HuH-7 (cell line): ENCODE results near the gene SLC2A1.

Source experiments
- DNase-seq: peaks from one replicate; pipeline ENCODE4 v3.0.0; 2011; ENCODE audit warnings: low spot score

Gene SLC2A1

DNA sequence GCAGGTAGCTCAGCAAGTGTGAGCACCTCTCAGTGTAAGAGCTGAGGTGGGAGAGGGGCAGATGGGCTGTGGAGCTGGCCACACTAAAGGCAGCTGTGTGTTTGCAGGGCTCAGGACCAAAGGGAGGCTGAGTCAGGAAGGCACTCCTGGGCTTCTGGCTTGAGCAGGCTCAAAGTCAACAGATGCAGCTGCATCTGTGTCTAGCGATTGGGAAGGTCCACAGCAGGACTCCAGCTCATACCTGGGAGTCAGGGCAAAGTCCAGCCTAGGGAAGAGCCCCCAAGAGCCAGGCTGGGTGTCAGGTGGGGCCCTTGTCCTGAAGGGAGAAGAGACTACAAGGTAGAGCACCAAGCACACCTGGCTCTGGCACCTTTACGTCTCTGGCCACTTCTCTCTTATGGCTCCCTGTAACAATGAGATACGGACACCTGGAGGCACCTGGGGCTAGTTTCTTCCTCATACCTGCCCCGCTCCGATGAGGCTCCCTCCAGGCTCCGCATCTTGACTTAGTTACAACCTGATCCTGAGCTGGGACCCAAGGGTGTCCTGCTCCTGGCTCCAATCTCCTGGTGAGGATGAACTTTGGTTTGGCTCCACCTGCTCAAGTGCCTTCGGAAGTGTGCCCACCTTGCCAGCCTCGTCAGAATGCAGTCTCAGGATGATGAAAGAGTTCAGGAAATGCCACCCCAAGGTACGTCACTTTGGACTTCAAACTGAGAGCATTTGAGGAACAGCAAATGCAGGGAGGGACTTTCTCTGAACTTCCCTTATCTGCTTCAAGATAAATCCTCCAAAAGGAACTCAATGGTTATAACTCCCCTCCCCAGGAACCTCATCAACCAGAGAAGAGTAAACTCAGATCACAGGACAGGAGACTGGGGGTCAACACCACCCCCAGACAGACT is 21.5 kb upstream of the SLC2A1 start:
- DNase-seq, result no peak

DNA sequence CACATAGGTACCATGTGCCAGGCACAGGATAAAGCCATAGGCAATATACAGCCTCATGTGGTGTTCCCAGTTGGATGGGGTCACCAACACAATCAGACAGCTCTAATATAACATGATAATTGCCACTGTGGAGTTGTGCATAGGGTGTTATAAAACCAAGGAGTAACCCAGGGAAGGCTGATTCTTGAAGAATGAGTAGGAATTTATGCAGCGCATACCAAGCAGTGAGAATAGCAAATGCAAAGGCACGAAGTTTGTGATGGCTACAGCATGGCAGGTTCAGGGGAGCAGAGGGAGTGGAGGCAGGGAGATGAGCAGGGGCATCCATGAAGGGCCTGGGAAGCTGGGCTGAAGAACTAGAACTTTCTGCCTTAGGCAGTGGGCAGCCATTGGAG is 20.4 kb upstream of the SLC2A1 start:
- no peak for DNase-seq

DNA sequence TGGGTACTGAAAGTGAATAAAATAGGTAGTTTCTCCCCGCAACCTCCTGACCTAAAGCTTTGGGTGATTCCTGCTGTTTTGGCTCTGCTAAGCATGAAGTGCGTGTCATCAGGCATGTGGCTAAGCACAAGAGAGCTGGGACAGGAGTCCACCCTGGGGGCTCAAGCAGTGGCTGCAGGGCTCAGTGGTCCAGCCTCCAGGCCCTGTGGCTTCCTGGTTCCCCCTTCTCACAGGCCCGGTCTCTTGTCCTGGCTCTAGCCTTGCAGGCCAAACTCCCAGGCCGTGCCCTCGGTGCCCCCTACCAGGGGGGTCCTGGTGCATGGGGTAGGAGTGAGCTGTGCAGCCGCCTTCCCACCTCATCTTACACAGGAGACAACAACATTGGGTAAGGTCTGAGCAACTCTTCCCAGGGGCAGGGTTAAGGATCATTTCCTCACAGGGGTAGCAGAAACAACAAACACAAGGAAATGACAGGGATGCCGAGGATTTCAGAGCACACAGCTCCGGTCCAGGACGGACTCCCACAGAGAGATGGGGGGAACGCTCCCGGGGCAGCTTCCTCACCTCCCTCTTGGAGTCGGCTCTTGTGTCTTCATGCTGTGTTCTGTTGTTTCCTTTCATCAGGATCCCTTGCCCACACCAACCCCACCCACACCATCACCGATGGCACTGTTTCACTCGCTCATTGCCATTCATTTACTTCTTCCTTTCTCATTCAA is 19.8 kb upstream of the SLC2A1 start:
- DNase-seq, result no peak

DNA sequence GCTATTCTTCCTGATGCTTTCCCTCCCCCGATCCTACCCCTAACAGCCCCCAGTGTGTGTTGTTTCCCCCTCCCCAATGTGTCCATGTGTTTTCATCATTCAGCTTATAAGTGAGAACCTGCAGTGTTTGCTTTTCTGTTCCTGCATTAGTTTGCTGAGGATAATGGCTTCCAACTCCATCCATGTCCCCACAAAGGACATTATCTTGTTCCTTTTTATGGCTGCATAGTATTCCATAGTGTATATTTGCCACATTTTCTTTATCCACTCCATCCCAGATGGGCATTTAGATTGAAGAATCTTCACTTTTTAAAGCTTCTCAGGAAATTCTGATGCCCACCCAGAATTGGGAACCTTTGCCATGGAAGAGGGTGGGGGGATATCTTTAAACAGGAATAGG is 19.0 kb upstream of the SLC2A1 start:
- no peak for DNase-seq

DNA sequence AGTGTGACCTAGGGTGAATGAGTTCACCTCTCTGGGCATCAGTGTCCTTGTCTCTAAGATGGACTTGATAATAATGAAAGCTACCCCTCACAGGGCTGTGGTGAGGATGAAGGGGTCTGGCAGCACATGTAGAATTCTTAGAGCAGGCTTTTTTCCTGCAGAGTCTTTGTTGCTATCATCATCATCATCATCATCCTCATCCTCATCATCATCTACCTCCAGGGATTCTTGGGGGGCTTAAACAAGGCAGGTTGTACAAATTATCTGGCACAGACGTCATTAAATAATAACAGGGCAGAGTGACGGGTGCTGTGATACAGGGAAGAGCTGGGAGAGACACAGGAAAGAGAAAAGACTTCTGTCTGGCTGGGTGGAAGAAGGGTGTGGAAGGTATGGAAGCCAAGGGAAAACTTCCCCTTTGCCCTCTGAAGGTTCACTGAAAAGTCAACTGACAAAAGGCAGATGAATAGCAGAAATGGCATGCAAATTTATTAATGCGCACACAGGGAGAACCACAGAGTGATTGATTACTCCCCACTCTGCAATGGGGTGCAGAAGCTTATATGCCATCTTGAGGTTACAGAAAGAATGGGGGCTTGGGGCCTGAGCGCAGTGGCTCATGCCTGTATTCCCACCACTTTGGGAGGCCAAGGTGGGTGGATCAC is 17.0 kb upstream of the SLC2A1 start:
- no peak for DNase-seq

DNA sequence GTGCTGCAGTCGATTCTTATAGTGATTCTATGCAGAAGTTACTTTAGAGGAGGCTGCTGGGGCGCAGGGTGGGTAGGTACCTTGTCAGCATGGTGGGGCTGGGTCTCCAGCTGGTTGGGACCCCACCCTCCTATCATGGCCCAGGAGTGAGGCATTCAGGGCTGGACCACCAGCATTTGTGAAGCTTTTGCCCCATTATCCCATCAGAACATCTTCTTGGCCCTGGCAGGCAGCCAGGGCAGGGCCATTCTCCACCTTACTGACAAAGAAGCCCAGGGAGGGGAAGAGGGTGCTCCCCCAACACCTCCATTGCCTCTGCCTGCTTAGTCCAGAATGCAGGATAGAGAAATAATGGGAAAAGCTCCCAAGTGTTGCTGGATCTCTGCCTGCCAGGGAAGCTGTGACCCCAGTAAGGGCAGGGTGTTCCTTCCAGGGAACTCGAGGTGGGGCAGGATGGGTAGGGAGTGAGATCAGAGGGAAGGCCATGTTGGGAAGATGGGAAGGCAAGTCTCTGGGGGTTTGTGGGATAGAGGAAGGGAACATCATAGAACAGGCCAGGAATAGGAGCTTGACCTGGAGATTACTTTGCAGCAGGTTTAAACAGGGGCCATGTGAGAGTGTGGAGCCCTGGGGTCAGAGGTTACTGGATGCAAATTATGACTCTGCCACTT is 16.2 kb upstream of the SLC2A1 start:
- DNase-seq, result no peak

DNA sequence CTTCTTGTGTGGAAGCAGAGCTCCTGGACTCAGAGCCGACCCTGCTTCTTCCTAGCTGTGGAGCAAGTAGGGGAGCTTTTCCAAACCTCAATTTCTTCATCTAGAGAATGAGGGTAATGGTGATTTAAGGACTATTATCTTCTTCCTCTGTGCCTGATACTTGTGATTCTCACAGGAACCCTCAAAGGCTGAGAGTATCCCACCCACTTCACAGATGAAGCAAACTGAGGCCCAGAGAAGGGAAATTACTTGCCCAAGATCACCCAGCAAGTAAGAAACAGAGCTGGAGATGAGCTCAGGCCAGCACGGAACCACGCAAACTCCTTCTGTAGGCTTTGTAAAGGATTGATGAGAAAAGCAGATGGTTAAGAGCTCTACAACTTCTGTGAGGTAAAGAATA is 15.1 kb upstream of the SLC2A1 start:
- no peak for DNase-seq

DNA sequence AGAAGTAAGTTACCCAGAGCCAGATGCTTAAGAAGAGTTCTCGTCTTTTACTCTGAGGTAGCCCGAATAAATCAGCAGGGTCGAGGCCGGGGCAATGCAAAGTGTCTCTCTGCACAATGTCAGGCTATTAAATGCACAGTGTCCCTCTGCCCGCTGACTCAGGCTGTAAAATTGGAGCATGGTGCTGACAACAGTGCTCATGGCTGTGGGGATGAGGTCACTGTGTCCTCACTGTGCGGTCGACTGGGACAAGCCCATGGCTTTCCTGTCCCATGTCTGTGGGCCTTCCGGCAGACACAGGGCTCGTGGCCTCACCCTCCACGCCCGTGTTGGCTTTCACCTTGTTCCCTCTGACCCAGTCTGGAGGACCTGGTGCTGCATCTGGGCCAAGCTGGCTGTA is 14.6 kb upstream of the SLC2A1 start:
- DNase-seq, result no peak

DNA sequence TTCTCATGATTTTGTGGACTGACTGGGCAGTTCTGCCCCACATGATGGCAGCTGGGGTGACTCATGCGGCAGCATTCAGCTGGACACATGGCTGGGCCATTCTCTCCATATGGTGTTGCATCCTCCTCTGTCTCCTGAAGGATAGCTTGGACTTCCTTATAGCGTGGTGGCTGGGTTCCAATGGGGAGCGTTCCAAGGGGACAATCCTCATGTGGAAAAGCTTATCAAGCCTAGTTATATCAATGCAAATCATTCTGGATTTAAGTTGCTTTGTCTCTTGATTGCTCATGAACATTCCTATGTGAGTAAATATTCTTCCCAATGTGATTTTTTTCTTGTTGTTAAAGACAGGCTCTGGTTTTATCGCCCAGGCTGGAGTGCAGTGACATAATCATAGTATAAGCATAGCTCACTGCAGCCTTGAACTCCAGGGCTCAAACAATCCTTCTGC is 13.2 kb upstream of the SLC2A1 start:
- no peak for DNase-seq

DNA sequence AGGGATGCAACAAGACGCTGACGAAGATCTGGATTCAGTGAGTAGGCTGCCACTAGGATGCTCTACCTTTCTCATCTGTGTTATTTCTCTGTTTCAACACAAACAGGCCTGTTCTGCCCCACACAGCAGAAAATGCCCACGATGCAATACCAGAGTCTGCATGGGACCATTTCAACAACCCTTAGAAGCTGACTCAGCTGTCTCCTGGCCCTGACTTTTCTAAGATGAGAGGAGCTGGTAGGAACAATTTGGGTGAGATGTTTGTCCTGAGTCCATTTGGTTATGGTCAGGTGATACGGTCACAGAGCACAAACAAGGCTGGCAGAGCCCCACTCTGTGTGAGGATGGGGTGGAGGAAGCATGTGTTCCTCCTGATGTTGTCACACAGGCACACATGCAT is 11.5 kb upstream of the SLC2A1 start:
- DNase-seq, result no peak

DNA sequence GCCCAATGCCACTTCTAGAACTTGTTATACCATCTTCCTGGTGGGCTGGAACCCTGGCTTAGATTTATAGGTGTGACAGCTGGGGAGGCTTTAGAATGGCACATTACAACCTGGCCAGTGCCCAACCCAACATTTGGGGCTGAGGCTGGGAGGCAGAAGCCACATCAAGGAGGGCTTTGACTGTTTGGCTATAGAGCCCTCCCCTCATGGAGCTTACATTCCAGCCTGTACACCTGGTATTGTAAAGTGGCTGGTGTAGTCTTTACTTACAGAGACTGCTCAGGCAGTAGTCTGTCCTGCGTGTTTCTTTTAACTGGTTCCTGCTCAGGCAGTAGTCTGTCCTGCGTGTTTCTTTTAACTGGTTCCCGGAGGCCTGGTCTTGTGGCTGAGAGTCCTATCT is 10.0 kb upstream of the SLC2A1 start:
- DNase-seq, result no peak

DNA sequence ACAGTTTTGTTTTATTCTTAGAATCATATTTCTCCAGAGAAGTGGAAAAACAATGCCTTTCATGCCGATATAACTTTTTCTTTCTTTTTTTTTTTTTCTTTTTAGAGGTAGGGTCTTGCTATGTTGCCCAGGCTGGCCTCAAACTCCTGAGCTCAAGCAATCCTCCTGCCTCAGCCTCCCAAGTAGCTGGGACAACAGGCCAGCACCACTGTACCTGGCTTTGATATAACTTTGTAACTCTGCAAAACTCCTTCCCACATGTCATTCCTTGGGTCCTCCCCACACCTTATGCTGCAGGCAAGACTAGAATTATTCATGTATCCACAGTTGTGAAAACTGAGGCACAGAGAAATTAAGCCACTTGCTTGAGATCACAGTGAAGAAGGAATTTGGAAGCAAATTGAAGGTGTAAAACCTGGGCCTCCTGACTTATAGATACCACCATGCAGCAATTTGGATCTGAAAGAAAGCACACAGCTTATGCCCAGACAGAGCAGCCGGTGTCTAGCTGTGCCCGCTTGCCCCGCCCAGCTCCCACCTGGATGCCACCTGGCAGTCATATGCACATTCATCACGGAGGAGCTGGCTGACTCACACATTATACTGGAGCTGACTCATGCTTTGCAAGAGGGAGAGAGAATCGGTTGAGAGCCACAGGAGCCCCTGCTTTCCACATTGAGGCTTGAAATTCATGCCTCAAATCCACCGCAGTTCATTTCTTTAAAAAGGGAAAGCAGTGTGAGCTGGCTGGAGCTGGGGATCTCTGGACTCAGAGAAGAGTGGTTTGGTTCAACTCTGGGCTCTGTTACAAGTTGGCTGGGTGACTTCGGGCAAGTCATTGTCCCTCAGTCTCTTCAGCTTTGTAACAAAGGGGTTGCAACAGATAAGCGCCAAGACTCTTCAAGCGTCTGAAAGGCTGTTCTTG is 8.3 kb upstream of the SLC2A1 start:
- no peak for DNase-seq

DNA sequence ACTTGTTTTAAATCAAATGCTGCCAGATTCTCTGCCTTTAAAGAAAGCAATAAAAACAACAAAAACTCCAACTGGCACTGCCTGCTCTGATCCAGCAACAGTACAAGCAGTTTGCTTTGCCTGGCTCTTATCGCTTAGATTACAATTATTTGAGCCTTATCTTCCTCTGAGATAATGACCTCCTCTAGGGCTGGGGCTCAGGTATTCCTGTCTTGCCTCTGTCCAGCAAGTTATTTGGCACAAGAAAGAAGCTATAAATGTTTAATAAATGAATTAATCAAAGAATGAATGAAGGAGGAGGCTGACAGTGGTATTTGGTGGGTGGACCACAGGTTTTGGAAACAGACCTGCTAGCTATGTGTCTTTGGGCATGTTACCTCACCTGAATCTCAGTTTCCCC is 6.7 kb upstream of the SLC2A1 start:
- no peak for DNase-seq

DNA sequence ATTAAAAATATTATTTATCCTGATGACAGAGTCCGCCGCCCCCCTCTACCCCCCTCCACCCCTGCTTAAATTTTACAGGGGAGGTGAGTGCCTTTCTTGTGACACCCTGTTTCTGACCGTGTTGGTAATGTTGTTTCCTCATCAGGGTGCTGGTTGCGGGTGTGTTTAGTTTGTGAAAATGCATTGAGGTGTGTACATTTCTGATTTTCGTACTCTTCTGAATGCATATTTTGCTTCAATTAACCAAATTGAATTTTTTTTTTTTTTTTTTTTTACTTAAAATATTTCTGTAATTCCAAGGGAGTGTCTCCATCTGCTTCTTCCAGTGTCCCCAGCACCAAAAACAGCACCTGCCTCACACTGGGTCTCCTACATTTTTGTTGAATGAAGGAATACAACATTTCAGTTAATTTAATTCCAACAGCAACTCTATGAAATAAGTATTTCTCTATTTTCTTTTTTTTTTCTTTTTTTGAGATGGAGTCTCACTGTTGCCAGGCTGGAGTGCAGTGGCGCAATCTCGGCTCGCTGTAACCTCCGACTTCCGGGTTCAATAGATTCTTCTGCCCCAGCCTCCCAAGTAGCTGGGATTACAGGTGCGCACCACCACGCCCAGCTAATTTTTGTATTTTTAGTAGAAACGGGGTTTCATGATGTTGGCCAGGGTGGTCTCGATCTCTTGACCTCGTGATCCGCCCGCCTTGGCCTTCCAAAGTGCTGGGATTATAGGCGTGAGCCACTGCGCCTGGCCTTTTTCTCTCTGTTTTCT is 5.6 kb upstream of the SLC2A1 start:
- DNase-seq, result no peak

DNA sequence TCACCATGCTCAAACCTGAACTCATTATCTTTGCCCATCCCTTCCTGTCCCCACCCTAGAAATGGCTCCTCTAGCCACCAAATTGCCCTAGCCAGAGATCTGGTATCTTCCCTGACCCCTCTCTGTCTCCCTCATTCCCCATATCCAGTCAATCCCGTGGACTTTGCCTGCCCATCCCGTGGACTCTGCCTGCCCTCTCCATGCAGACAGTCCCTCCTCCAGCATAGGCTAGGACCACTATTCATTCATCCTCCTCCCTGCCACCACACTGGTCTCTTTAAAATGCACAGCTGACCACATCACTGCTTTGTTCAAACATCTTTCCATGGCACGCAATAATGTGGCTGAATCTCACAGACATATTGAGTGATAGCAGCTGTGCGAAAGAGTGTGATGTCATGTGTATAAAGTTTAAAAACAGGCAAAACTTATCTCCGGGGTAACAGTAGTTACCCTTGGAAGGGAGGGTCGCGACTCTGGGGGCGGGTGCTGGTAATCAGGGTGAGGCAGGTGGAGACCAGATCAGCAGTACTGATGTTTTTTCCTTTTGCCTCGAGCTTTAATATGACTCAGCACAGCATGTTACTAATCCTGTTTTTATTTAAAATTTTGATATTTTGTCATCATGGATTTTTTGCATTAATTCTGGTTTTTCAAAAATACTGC is 4.8 kb upstream of the SLC2A1 start:
- no peak for DNase-seq

DNA sequence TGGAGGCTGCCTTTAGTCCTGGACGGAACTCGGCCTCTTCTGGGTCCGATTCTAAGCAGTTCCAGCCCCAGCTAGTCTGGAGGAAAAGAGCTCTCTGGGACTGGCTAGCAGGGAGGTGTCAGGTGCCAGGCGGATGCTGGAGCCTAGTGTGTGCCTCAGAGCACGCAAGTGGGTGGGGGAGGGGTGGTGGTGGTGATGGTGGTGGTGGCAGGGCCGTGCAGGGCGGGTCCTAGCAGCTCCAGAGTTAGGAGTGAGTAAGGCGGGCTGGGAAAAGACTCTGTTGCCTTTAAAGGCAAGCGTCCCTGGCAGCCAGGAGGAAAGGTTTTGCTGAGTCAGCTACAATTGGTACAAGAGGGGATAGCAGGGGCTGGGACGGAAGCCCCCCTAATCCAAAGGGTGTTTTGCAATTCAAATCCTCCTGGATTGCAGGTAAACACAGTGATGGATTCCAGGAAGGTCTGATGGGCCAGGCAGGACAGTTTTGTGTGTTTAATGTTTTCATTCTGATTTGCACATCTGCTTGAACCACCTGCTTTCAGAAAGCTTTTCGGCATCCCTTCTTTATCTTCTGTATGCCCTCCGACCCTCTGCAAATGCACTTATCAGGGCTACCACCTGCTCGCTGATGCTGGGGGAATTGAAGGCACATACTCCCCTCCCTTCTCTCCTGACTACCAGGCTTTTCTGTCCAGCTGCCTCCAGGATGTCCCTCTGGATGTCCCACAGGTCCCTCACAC is 4.1 kb upstream of the SLC2A1 start:
- no peak for DNase-seq

DNA sequence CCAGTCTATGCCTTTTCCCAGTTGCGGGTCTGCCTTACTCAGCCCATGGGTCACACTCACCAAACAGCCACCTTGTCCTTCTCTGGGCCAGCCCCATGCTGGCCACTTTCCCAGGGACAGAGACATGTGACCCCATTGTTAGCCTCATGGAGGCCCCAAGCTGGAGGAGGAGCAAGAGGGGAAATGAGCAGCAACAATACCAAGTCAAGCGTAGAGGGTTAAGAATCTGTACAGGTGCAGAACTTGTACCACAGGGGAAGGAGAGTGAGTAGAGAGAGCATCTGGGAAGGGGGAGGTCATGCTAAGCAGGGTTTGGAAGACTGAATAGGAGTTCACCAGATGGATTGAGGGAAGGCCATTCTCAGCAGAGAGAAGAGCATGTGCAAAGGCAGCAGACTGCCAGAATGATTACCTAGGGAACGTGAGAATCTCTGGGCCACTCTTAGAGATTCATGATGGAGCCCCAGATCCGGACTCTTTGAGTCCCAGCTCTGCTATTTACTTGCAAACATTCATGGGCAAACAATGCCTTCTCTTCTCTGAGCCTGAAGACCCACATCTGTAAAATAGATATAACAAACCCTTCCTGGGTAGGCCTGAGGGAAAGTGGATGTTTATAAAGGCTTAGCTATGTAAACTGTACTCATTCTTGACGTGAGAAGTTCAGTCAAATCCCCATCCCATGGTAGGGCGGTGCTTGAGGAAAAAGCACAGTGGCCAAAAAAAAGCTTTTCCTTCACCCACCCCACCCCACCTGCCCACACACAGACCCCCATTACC is 2.8 kb upstream of the SLC2A1 start:
- DNase-seq, result no peak

DNA sequence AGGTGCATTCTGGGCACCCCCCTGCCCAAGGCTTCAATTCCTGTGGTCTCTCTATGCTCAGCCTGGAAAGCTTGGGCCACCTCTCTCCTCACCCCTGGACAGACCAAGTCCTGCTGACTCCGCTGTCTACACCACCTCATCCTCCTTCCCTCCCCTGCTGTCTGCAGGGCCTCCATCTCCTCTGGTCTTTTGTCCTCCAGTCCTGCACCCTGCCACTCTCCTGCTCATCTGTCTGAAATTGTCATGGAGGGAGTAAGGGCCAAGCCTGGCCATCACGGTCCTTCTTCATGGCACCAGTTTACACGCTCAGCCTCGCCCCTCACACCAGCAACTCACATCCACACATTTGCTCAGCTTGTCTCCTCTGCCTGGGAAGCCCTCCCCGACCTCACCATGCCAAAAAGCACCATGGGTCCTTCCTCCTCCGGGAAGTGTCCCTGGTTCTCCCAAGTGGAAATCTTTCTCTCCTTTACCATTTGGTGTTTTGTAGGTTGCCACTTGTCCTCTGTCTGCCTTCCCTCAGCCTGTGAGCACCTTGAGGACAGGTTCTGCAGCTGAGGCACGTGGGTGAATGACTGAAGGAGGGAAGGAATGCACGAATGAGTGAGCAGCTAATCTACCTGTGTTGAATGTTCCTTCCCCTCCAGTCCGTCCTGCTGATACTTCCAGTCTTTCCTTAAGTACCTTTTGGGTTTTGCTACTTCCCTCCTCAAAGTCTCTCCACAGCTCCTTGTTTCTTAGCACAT is 2.1 kb upstream of the SLC2A1 start:
- DNase-seq, result no peak
